ENCODE measurements around the gene CHN2.
"Not testable (repeated sequence)": the region's sequence is repeated elsewhere in the genome, so short reads cannot be mapped to it uniquely, and the experiment has no call there.

Gene CHN2

GRCh38 chr7:29190349-29191045 is 4.1 kb upstream of the CHN2 start:
- no peak for DNase-seq

DNA sequence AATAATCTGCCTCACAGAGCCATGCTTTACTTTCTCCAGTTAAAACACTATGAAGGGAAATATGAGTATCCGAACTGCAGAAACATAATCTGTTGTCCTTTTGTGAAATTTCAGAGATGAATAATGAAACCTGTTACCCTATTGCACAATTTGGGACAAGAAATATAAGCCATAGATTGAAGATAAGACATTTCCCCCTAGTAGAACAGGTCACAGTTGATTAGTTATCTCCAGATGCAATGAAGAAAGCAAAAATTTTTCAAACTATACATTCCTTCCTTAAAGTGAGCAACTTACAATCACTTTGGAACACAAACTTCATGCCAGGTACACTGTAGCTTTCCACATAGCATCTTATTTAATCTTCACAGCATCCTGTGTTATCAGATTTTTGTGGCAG is 2.3 kb upstream of the CHN2 start:
- DNase-seq: no peak

GRCh38 chr7:29192811-29193210 is 1.8 kb upstream of the CHN2 start:
- no peak for DNase-seq

DNA sequence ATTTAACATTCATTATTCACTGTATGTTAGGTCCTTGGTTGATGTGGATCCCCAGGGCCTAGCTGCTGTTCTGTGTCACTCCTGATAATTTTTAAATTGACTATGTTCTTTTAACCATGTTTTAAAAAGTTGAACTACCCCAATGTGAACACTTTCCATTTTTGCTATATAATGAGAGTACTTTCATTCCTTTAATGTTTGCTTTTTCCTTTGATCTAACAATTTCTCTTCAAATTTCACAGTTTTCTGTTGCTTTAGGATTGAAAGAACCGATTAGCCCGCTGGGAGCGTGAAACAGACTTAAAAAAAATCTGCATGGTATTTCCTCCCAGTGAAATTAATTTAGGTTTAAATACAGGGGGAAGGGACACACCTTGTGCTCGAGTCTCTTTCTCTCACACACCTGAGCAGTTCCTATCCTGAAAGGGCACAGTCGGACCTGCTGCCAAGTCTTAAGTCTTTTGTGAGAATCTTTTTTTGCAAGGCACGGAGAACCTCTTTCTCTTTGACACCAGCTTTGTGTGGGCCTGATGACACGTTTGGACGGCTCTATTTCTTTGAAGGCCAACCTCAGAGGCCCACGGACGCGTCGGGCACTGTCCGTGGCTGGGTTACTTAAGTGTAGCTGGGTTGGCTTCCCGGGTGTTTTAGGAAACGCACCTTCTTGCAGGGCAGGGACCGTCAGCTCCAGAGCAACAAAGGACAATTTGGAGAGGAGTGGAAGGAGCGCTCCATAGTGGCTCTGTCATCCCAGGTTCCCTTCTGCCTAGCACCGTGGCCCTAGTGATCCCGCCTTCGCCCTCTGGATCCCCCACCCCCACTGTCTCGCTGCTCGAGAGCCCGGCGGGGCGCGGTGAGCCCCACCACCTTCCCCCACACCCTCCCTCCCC is 1.0 kb upstream of the CHN2 start:
- no peak for DNase-seq

GRCh38 chr7:29194206-29194593 is 375 bp upstream of the CHN2 start:
- no peak for DNase-seq

- no peak for DNase-seq
Observed at GRCh38 chr7:29196191-29196590, 1.6 kb downstream of the CHN2 start.

- DNase-seq: no peak
Observed at GRCh38 chr7:29196971-29197595, 2.5 kb downstream of the CHN2 start.

DNA sequence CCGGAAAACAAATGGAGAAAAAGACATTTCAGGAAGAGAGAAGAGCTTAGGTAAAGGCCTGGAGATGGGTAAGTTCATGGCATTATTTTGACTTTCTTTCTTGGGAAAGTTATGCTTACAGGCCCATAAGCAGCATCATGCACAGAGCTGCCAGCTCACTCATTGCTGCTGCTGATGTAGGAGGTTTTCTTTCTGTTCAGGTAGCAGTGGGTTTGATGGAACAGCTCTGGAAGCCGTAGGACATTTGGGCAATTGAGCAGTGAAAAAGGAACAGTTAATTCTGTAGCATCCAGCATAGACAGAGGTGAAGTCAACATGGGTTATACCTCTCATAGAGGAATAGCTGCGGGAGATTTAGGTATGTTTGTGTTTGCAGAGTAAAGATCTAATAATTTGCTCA is 3.3 kb downstream of the CHN2 start:
- DNase-seq: no peak

DNA sequence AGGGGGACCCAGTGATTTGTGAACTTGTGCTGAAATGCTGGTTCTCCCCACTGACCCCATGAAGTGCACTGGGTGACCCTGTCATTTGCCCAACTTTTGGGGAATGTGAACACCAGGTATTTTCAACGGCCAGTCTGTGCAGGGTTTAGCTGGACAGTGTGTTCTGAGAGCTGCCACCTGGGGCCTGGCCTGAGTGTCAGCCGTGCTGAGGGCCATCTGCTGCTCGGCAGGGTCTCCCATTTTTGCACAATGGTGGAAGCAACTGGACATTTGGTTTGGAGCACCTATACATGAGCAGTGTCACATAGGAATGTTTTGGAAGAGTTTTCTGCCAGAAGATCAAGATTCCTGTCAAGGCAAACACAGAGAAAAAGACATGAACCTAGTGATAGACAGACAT is 5.2 kb downstream of the CHN2 start:
- DNase-seq: no peak

GRCh38 chr7:29202651-29203069 is 8.1 kb downstream of the CHN2 start:
- no peak for DNase-seq

GRCh38 chr7:29204491-29205272 is 10.1 kb downstream of the CHN2 start:
- DNase-seq: no peak

- no peak for DNase-seq
Observed at GRCh38 chr7:29207162-29207801, 12.7 kb downstream of the CHN2 start.

- no peak for DNase-seq
Observed at GRCh38 chr7:29208410-29209250, 14.1 kb downstream of the CHN2 start.

DNA sequence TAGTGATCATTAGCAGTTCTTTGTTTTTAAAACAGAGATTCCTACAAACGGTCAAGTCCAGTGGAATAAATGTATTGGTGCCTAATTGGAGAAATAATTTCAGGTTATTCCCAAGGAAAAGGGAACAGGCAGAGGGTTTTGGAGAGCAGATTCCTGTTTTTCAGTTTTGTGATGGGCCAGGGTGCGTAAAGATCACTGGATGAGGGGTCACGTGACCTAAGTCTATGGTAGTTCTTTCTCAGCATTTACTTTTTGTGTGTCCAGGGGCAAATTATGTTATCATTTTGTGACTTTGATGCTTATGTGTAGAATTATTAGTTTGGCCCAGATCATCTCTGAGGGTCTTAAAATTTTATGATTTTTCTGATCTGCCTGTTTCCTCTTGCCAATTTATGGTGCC is 15.2 kb downstream of the CHN2 start:
- DNase-seq: no peak

- not testable (repeated sequence) for DNase-seq
Observed at GRCh38 chr7:29212736-29213135, 18.2 kb downstream of the CHN2 start.

GRCh38 chr7:29214056-29214455 is 19.5 kb downstream of the CHN2 start:
- no peak for DNase-seq

DNA sequence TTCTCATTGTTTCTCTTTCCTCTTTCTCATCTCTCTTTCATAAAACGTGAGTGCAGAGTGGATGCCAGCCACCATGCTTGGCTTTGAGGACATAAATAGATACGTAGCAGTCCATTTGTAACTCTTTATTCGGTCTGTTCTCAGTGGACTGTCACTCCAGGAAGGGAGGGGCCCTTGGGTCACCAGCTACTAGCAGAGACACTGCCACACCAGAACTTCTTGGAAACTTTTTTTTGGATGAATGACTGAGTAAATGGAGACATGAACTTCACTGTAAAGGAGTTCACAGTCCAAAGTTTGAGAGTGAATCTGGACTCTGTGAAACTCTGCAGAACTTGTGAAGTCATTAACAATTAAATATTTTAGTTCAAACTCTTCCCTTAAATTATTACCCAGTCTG is 20.2 kb downstream of the CHN2 start:
- no peak for DNase-seq

DNA sequence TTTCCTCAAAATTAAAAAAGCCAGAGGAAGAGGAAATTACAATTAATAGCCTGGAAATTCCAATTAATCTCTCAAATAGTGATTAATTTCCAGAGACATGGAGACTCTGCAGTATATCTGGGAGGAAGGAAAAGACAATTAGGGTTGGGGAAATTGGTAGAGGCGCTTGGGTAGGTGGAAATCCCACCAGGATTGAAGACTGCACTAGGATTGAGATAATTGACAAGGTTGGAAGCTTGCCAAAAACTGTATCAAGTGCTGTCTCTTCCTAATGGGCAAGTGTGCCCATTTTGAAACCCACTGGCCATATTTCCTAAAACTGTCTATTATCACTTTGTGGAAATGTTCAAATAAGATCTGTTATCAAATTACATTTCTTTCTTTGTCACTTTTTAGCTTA is 21.6 kb downstream of the CHN2 start:
- no peak for DNase-seq

GRCh38 chr7:29217113-29217512 is 22.5 kb downstream of the CHN2 start:
- no peak for DNase-seq

DNA sequence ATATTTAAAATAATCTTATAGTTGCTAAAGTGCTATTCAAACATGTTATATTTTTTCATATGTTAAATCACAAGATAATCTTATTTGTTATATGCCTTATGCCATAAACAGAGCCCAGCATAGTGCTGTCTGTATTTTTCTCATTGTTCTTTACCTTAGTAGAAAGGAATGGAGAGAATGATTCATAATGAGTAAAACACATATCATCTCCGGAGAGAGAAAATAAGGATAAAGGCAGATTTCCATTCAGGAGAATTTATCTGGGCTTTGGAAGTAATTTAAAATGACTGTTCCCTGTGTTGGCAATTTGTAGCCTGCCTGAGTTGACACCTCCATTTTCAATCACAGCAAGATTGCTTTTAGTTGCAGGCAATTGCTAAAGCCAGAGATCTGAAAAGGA is 30.2 kb downstream of the CHN2 start:
- DNase-seq: no peak

- no peak for DNase-seq
Observed at GRCh38 chr7:29228289-29229011, 33.9 kb downstream of the CHN2 start.
